ENCODE results near the gene ACBD4. TPM values are rescaled to one million over a fixed set of nuclear protein-coding genes. Genes with fewer than 3 reads are reported as not detected.

Gene ACBD4
- total RNA-seq, 1 experiment from 2014 or later = 9.7 TPM

DNA sequence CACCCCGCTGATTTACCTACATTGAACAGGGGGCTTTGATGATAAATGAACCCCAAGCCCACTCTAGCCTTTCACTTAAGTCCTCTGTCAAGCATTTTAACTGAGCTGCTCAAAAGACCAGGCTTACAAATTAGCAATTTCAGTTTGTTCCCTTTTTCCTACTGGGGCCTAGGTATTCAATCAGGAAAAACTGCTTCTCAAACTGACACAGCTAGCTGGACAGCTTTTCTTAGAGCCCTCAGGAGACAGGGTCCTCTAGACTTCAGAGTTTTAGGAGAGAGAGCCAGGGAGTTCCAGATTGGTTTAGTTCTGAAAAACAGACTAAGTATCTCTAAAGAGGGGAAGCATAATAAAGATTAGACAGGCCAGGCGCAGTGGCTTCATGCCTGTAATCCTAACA lies 20.0 kb downstream of the ACBD4 start:
- WGBS (ENCODE audit: extremely low coverage, insufficient read length, low lambda C conversion rate) = no CpG with 5 or more reads among the region's 2 CpGs
- no peak overlapping the region for H3K23ac ChIP-seq (ENCODE audit: insufficient read length, low read depth, low read length)
- H3K18ac ChIP-seq (ENCODE audit: insufficient read length, low read depth, low read length) = no peak overlapping the region
- no peak overlapping the region for H3K56ac ChIP-seq (ENCODE audit: insufficient read length, low read depth, low read length)
- H2BK5ac ChIP-seq (ENCODE audit: insufficient read length, low read length) = no peak overlapping the region
- DNase-seq = no peak
- peaks cover 4% of the 10 kb centered on the region for H3K79me1 ChIP-seq (ENCODE audit: insufficient read depth, low read depth, low read length, poor library complexity, severe bottlenecking)
- no peak overlapping the region for H4K5ac ChIP-seq (ENCODE audit: insufficient read length, low read depth, low read length)
- no peaks in the 10 kb centered on the region for H3K27me3 ChIP-seq (ENCODE audit: insufficient read depth, low read length)
- 0 out of 2 replicates have a peak, but pooled peaks cover 2% of the 10 kb centered on the region for H3K4me1 ChIP-seq (ENCODE audit: insufficient read depth, low read length)
- no peak overlapping the region for H2AK5ac ChIP-seq (ENCODE audit: insufficient read length, low read length)
- no peaks in the 10 kb centered on the region for H4K20me1 ChIP-seq (ENCODE audit: control insufficient read depth, insufficient read depth, insufficient read length)
- H2BK12ac ChIP-seq (ENCODE audit: insufficient read length, low read depth, low read length) = no peak overlapping the region
- no peaks in the 10 kb centered on the region for H3K9me3 ChIP-seq (ENCODE audit: control insufficient read depth, low read depth, low read length)
- peak overlapping the region; percentile 11 to 78 (median 59); a peak in 3 of 7 replicates for H3K27ac Mint-ChIP-seq
- no peak overlapping the region for H3K14ac ChIP-seq (ENCODE audit: insufficient read depth, low read length)
- no peak overlapping the region for H3K9ac ChIP-seq (ENCODE audit: extremely low read depth, insufficient read length, low read length)
- no peak overlapping the region for H3K4ac ChIP-seq (ENCODE audit: low read depth, low read length)
- peaks cover 32% of the 10 kb centered on the region in 2 experiments for H3K4me1 Mint-ChIP-seq
- no peak overlapping the region for H3K4me3 Mint-ChIP-seq
- no peak overlapping the region for H4K91ac ChIP-seq (ENCODE audit: insufficient read length, low read depth, low read length)
- H2BK120ac ChIP-seq (ENCODE audit: low read depth, low read length, poor library complexity, severe bottlenecking) = no peak overlapping the region
- H2AFZ ChIP-seq (ENCODE audit: low read length) = no peak overlapping the region
- peaks cover 0 to 16% (median 5%) of the 10 kb centered on the region in 3 experiments; a peak in 4 of 7 replicates for H3K36me3 Mint-ChIP-seq (ENCODE audit: insufficient read depth in 1 of 3, low read depth in 3 of 3)
- H3K27ac ChIP-seq (ENCODE audit: insufficient read length, low read depth, low read length) = no peak overlapping the region
- no peaks in the 10 kb centered on the region for H3K27me3 Mint-ChIP-seq (ENCODE audit: low read depth)
- TF ChIP-seq, protein P1, sequence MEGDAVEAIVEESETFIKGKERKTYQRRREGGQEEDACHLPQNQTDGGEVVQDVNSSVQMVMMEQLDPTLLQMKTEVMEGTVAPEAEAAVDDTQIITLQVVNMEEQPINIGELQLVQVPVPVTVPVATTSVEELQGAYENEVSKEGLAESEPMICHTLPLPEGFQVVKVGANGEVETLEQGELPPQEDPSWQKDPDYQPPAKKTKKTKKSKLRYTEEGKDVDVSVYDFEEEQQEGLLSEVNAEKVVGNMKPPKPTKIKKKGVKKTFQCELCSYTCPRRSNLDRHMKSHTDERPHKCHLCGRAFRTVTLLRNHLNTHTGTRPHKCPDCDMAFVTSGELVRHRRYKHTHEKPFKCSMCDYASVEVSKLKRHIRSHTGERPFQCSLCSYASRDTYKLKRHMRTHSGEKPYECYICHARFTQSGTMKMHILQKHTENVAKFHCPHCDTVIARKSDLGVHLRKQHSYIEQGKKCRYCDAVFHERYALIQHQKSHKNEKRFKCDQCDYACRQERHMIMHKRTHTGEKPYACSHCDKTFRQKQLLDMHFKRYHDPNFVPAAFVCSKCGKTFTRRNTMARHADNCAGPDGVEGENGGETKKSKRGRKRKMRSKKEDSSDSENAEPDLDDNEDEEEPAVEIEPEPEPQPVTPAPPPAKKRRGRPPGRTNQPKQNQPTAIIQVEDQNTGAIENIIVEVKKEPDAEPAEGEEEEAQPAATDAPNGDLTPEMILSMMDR (conservative IDR thresholded peaks at IDR 0.05) = no peak
- H3K9me3 Mint-ChIP-seq = no peaks in the 10 kb centered on the region
- H3K23me2 ChIP-seq (ENCODE audit: insufficient read length, low read depth, low read length, poor library complexity, severe bottlenecking) = peaks cover under 1% of the 10 kb centered on the region
- H2BK20ac ChIP-seq (ENCODE audit: low read depth, low read length, poor library complexity, severe bottlenecking) = no peak overlapping the region
- no peak overlapping the region for H4K8ac ChIP-seq (replicated peaks; ENCODE audit: insufficient read length, low read depth, low read length)
- no peak overlapping the region for H2BK15ac ChIP-seq (ENCODE audit: low read depth, low read length)
- no peak overlapping the region for H3T11ph ChIP-seq (ENCODE audit: low read length)
- H3K4me2 ChIP-seq (ENCODE audit: insufficient read depth, insufficient read length, low read length) = no peak overlapping the region
- no peaks in the 10 kb centered on the region for H3K79me2 ChIP-seq (ENCODE audit: insufficient read depth, low read length)

Data from H9 (cell line).